ENCODE measurements around the gene ETFDH.

- no peak for TF ChIP-seq CTCF (IDR thresholded peaks at IDR 0.05)
- no peak for TF ChIP-seq POLR2A (IDR thresholded peaks at IDR 0.05)
- TF ChIP-seq EP300 (IDR thresholded peaks at IDR 0.05) = no peak
Observed at GRCh38 chr4:158728236-158728635, 56.1 kb downstream of the ETFDH start.
